ENCODE data around the gene SMKR1.
"Not testable (repeated sequence)": the region's sequence is repeated elsewhere in the genome, so short reads cannot be mapped to it uniquely, and the experiment has no call there.

SMKR1 gene

GRCh38 chr7:129501760-129502707 is at the start of gene SMKR1:
Gene SMKR1, plus strand, starts transcription at chr7:129502531. Its CDS starts 294 bp downstream, at chr7:129502825.
- DNase-seq (ENCODE audit: low spot score) = peak; percentile 61

- DNase-seq (ENCODE audit: low spot score) = no peak
Measured at GRCh38 chr7:129452589-129453231, 49.6 kb upstream of the SMKR1 start.

- no peak for DNase-seq (ENCODE audit: low spot score)
Measured at GRCh38 chr7:129453510-129454248, 48.7 kb upstream of the SMKR1 start.

- no peak for DNase-seq (ENCODE audit: low spot score)
Measured at GRCh38 chr7:129454249-129454551, 48.1 kb upstream of the SMKR1 start.

GRCh38 chr7:129456421-129456820 is 45.9 kb upstream of the SMKR1 start:
- no peak for DNase-seq (ENCODE audit: low spot score)

GRCh38 chr7:129457101-129457500 is 45.2 kb upstream of the SMKR1 start:
- no peak for DNase-seq (ENCODE audit: low spot score)

GRCh38 chr7:129458171-129458570 is 44.2 kb upstream of the SMKR1 start:
- DNase-seq (ENCODE audit: low spot score) = no peak

GRCh38 chr7:129461809-129462208 is 40.5 kb upstream of the SMKR1 start:
- DNase-seq (ENCODE audit: low spot score) = no peak

- no peak for DNase-seq (ENCODE audit: low spot score)
Measured at GRCh38 chr7:129462420-129462819, 39.9 kb upstream of the SMKR1 start.

GRCh38 chr7:129464194-129464593 is 38.1 kb upstream of the SMKR1 start:
- no peak for DNase-seq (ENCODE audit: low spot score)

GRCh38 chr7:129465080-129465479 is 37.3 kb upstream of the SMKR1 start:
- DNase-seq (ENCODE audit: low spot score) = no peak

- DNase-seq (ENCODE audit: low spot score) = no peak
Measured at GRCh38 chr7:129466796-129467195, 35.5 kb upstream of the SMKR1 start.

- no peak for DNase-seq (ENCODE audit: low spot score)
Measured at GRCh38 chr7:129468087-129468486, 34.2 kb upstream of the SMKR1 start.

- DNase-seq (ENCODE audit: low spot score) = no peak
Measured at GRCh38 chr7:129468547-129468946, 33.8 kb upstream of the SMKR1 start.

- DNase-seq (ENCODE audit: low spot score) = no peak
Measured at GRCh38 chr7:129469930-129470329, 32.4 kb upstream of the SMKR1 start.

- no peak for DNase-seq (ENCODE audit: low spot score)
Measured at GRCh38 chr7:129470411-129470810, 31.9 kb upstream of the SMKR1 start.

- DNase-seq (ENCODE audit: low spot score) = peak; percentile 83
Measured at GRCh38 chr7:129471402-129471827, 30.9 kb upstream of the SMKR1 start.

GRCh38 chr7:129475931-129476330 is 26.4 kb upstream of the SMKR1 start:
- not testable (repeated sequence) for DNase-seq (ENCODE audit: low spot score)

- DNase-seq (ENCODE audit: low spot score) = not testable (repeated sequence)
Measured at GRCh38 chr7:129476398-129476797, 25.9 kb upstream of the SMKR1 start.

GRCh38 chr7:129479831-129480230 is 22.5 kb upstream of the SMKR1 start:
- DNase-seq (ENCODE audit: low spot score) = no peak

- no peak for DNase-seq (ENCODE audit: low spot score)
Measured at GRCh38 chr7:129480674-129481363, 21.5 kb upstream of the SMKR1 start.

GRCh38 chr7:129481376-129481775 is 21.0 kb upstream of the SMKR1 start:
- DNase-seq (ENCODE audit: low spot score) = not testable (repeated sequence)

Data from RKO (cell line).